Measurements from ENCODE around the gene NETO2.
"Not testable (repeated sequence)": the region's sequence is repeated elsewhere in the genome, so short reads cannot be mapped to it uniquely, and the experiment has no call there.

GRCh38 chr16:47102921-47103320, 40.8 kb downstream of the NETO2 start:
- TF ChIP-seq, protein P1, sequence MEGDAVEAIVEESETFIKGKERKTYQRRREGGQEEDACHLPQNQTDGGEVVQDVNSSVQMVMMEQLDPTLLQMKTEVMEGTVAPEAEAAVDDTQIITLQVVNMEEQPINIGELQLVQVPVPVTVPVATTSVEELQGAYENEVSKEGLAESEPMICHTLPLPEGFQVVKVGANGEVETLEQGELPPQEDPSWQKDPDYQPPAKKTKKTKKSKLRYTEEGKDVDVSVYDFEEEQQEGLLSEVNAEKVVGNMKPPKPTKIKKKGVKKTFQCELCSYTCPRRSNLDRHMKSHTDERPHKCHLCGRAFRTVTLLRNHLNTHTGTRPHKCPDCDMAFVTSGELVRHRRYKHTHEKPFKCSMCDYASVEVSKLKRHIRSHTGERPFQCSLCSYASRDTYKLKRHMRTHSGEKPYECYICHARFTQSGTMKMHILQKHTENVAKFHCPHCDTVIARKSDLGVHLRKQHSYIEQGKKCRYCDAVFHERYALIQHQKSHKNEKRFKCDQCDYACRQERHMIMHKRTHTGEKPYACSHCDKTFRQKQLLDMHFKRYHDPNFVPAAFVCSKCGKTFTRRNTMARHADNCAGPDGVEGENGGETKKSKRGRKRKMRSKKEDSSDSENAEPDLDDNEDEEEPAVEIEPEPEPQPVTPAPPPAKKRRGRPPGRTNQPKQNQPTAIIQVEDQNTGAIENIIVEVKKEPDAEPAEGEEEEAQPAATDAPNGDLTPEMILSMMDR (tag by site-specific recombination; IDR thresholded peaks at IDR 0.05) = not testable (repeated sequence)
- not testable (repeated sequence) for TF ChIP-seq YY1 (tag by site-specific recombination; IDR thresholded peaks at IDR 0.05); EGR2 (tag by site-specific recombination; IDR thresholded peaks at IDR 0.05; ENCODE audit: low read depth); ZNF114 (tag by site-specific recombination; IDR thresholded peaks at IDR 0.05); ZNF274 (IDR thresholded peaks at IDR 0.05; ENCODE audit: low read length); ZNF274 (tag by site-specific recombination; IDR thresholded peaks at IDR 0.05; ENCODE audit: borderline replicate concordance)
- TF ChIP-seq, protein P2, sequence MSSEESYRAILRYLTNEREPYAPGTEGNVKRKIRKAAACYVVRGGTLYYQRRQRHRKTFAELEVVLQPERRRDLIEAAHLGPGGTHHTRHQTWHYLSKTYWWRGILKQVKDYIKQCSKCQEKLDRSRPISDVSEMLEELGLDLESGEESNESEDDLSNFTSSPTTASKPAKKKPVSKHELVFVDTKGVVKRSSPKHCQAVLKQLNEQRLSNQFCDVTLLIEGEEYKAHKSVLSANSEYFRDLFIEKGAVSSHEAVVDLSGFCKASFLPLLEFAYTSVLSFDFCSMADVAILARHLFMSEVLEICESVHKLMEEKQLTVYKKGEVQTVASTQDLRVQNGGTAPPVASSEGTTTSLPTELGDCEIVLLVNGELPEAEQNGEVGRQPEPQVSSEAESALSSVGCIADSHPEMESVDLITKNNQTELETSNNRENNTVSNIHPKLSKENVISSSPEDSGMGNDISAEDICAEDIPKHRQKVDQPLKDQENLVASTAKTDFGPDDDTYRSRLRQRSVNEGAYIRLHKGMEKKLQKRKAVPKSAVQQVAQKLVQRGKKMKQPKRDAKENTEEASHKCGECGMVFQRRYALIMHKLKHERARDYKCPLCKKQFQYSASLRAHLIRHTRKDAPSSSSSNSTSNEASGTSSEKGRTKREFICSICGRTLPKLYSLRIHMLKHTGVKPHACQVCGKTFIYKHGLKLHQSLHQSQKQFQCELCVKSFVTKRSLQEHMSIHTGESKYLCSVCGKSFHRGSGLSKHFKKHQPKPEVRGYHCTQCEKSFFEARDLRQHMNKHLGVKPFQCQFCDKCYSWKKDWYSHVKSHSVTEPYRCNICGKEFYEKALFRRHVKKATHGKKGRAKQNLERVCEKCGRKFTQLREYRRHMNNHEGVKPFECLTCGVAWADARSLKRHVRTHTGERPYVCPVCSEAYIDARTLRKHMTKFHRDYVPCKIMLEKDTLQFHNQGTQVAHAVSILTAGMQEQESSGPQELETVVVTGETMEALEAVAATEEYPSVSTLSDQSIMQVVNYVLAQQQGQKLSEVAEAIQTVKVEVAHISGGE (tag by site-specific recombination; conservative IDR thresholded peaks at IDR 0.05; ENCODE audit: low read depth) = not testable (repeated sequence)
